NCI-H1930 (cell line): ENCODE measurements around the gene TRPM4.
"Not testable (repeated sequence)": the region's sequence is repeated elsewhere in the genome, so short reads cannot be mapped to it uniquely, and the experiment has no call there.

Experiments
- DNase-seq, 2 experiments: peaks; one replicate each; lab custom pipeline; 2025; lab: John Stamatoyannopoulos, UW

Gene TRPM4

GRCh38 chr19:49157445-49158224 lies at the start of gene TRPM4:
Gene TRPM4, plus strand, starts transcription at chr19:49157792. Its CDS starts 75 bp downstream, at chr19:49157867.
- DNase-seq = peak; percentile 90 to 91

- no peak for DNase-seq
These were observed 48.5 kb upstream of the TRPM4 start for GRCh38 chr19:49109051-49109450.

GRCh38 chr19:49109569-49110233 lies 47.9 kb upstream of the TRPM4 start:
- DNase-seq = no peak

GRCh38 chr19:49110567-49110966 lies 47.0 kb upstream of the TRPM4 start:
- DNase-seq = no peak

- no peak for DNase-seq
These were observed 46.2 kb upstream of the TRPM4 start for GRCh38 chr19:49111218-49111998.

- peak; percentile 43 to 81 for DNase-seq
These were observed 43.6 kb upstream of the TRPM4 start, which contains the start of gene LIN7B for GRCh38 chr19:49113762-49114629. Gene LIN7B, plus strand, starts transcription at chr19:49114370. Its CDS starts 35 bp downstream, at chr19:49114405.

GRCh38 chr19:49114630-49115363 lies 42.8 kb upstream of the TRPM4 start:
- DNase-seq = peak; percentile 28 to 53

- no peak for DNase-seq
These were observed 41.0 kb upstream of the TRPM4 start for GRCh38 chr19:49116544-49116943.

GRCh38 chr19:49117677-49118564 lies 39.7 kb upstream of the TRPM4 start:
- DNase-seq = no peak

- peak; percentile 94 to 95 for DNase-seq
These were observed 38.8 kb upstream of the TRPM4 start, which contains the start of gene C19orf73 for GRCh38 chr19:49118565-49119410. Gene C19orf73, minus strand, starts transcription at chr19:49119143. Its CDS starts 121 bp downstream, at chr19:49119022.

GRCh38 chr19:49119411-49120324 lies 37.9 kb upstream of the TRPM4 start, which contains the start of gene PPFIA3:
Gene PPFIA3, plus strand, starts transcription at chr19:49119544. Its CDS starts 8,330 bp downstream, at chr19:49127874.
- no peak for DNase-seq

- no peak for DNase-seq
These were observed 37.3 kb upstream of the TRPM4 start for GRCh38 chr19:49120325-49120683.

- no peak for DNase-seq
These were observed 36.7 kb upstream of the TRPM4 start for GRCh38 chr19:49120868-49121267.

GRCh38 chr19:49121841-49122240 lies 35.8 kb upstream of the TRPM4 start:
- not testable (repeated sequence) for DNase-seq

- not testable (repeated sequence) for DNase-seq
These were observed 34.3 kb upstream of the TRPM4 start for GRCh38 chr19:49123285-49123684.

- DNase-seq = no peak
These were observed 32.4 kb upstream of the TRPM4 start for GRCh38 chr19:49125025-49125731.

GRCh38 chr19:49126575-49126974 lies 31.0 kb upstream of the TRPM4 start:
- no peak for DNase-seq
